Activated B cell treated with CpG ODN at 0.5 μM for 24 hours (primary cell): ENCODE data around the gene ATF7. TPM values are rescaled to one million over a fixed set of nuclear protein-coding genes. Genes with fewer than 3 reads are reported as not detected.

Experiments
- ATAC-seq: fragments of 200-7000 bp; cut with Tn5 transposase; one replicate; pipeline ENCODE4 v1.10.0; 2021; ENCODE audit warnings: low read depth, mild to moderate bottlenecking, moderate library complexity
- CTCF ChIA-PET: fragments of 350-600 bp; sonication (Branson Sonifier 250); formaldehyde crosslinking; loops from one replicate; lab custom pipeline; 2021; ENCODE audit warnings: antibody characterized with exemption; lab: Charles Lee
- POLR2A ChIA-PET: fragments of 350-600 bp; sonication (Branson Sonifier 250); formaldehyde crosslinking; loops from one replicate; lab custom pipeline; 2021; ENCODE audit warnings: antibody characterized with exemption; lab: Charles Lee
- DNase-seq: peaks from one replicate; pipeline ENCODE4 v3.0.0; 2022
- H3K27ac Mint-ChIP-seq: one replicate; pipeline ENCODE4 v1.8.0; 2020; ENCODE audit warnings: mixed read lengths
- H3K27me3 Mint-ChIP-seq: one replicate; pipeline ENCODE4 v1.8.0; 2021; ENCODE audit warnings: mixed read lengths
- H3K36me3 Mint-ChIP-seq: one replicate; pipeline ENCODE4 v1.8.0; 2021; ENCODE audit warnings: low read depth, mixed read lengths
- H3K4me1 Mint-ChIP-seq: one replicate; pipeline ENCODE4 v1.8.0; 2021; ENCODE audit warnings: mixed read lengths
- H3K4me3 Mint-ChIP-seq: one replicate; pipeline ENCODE4 v1.8.0; 2020; ENCODE audit warnings: mild to moderate bottlenecking, mixed read lengths
- H3K9me3 Mint-ChIP-seq: one replicate; pipeline ENCODE4 v1.8.0; 2020; ENCODE audit warnings: mixed read lengths
- intact Hi-C: fragments of 100-400 bp; cut with micrococcal nuclease; formaldehyde crosslinking; loops from one replicate; pipeline ENCODE4 v1.15.1; 2024
- total RNA-seq: library from RNA; stranded (reverse); gene quantifications from 2 replicates; pipeline ENCODE4 v1.2.3, GENCODE V29; 2022
- TF ChIP-seq, protein P1 (sequence below): fragments of 200-600 bp; IDR thresholded peaks from one replicate; pipeline ENCODE4 v1.8.0; 2022; ENCODE audit warnings: antibody characterized with exemption, mild to moderate bottlenecking

ATF7 gene
- total RNA-seq, 1 donor from 2014 or later: 36.8 TPM

DNA sequence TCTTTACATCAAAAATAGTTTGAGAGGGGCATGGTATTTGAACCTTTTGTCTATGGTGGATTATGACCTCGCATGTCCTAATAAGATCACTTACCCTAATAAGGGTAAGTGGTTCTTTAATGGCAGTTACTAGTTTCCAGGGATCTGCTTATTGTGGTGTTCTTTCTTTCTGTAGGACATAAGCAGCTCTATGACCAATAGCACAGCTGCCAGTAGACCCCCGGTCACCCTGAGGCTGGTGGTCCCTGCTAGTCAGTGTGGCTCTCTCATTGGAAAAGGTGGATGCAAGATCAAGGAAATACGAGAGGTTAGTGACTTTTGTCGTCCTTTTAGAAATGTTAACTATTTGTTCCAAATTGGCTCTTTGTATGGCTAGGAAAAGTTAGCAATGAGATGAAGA lies 167.1 kb downstream of the ATF7 start:
- Mint-ChIP-seq H3K4me1 (peaks cover 15% of the 10 kb centered on the region), H3K27me3 (no peaks in the 10 kb centered on the region), H3K4me3 (no peak overlapping the region), H3K9me3 (no peaks in the 10 kb centered on the region), H3K36me3 (peaks cover 93% of the 10 kb centered on the region), H3K27ac (no peak overlapping the region)
- TF ChIP-seq, protein P1, sequence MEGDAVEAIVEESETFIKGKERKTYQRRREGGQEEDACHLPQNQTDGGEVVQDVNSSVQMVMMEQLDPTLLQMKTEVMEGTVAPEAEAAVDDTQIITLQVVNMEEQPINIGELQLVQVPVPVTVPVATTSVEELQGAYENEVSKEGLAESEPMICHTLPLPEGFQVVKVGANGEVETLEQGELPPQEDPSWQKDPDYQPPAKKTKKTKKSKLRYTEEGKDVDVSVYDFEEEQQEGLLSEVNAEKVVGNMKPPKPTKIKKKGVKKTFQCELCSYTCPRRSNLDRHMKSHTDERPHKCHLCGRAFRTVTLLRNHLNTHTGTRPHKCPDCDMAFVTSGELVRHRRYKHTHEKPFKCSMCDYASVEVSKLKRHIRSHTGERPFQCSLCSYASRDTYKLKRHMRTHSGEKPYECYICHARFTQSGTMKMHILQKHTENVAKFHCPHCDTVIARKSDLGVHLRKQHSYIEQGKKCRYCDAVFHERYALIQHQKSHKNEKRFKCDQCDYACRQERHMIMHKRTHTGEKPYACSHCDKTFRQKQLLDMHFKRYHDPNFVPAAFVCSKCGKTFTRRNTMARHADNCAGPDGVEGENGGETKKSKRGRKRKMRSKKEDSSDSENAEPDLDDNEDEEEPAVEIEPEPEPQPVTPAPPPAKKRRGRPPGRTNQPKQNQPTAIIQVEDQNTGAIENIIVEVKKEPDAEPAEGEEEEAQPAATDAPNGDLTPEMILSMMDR: no peak
- ChIA-PET POLR2A (interaction anchor here (0.5 to 1.1 kb wide), 9 partner anchors 8 to 1416 kb away, joined by 3 to 11 read pairs (median 4); partner anchors contain the start of genes PRR13 and TARBP2), CTCF (no interaction called here)
- no peak for ATAC-seq
- DNase-seq: no peak
- intact Hi-C loops: loop anchor here (2.0 kb wide), 1 partner anchor 14 kb away; no protein-coding TSS in a partner anchor

Other genes with a start within 250 kb of the ATF7 start
- gene SP1, start 246.2 kb downstream of the ATF7 start, total RNA-seq: 99.2 and 102 TPM in 2 replicates
- gene AMHR2, start 202.5 kb downstream of the ATF7 start, total RNA-seq: not detected in 2 replicates
- gene PRR13, start 184.6 kb downstream of the ATF7 start, total RNA-seq: 266 and 288 TPM in 2 replicates
- 841 and 853 TPM in 2 replicates for gene PCBP2, start 174.3 kb downstream of the ATF7 start, total RNA-seq
- gene MAP3K12, start 126.9 kb downstream of the ATF7 start, total RNA-seq: 3.6 and 6.0 TPM in 2 replicates
- gene TARBP2, start 125.1 kb downstream of the ATF7 start, total RNA-seq: 45.7 and 49.6 TPM in 2 replicates
- gene NPFF, start 118.9 kb downstream of the ATF7 start, total RNA-seq: not detected in 2 replicates
- gene ATP5MC2, start 49.7 kb upstream of the ATF7 start, total RNA-seq: 330 and 354 TPM in 2 replicates
- gene CALCOCO1, start 101.1 kb upstream of the ATF7 start, total RNA-seq: 44.2 and 59.5 TPM in 2 replicates
- gene CISTR, start 125.6 kb upstream of the ATF7 start, total RNA-seq: not detected in 2 replicates